Embryonic facial prominence (tissue), 1 donor: ENCODE data around the gene SPRN.
"Not testable (repeated sequence)": the region's sequence is repeated elsewhere in the genome, so short reads cannot be mapped to it uniquely, and the experiment has no call there.

Source experiments
- DNase-seq: peaks from one replicate; pipeline ENCODE4 v3.0.0-alpha.2; 2016; ENCODE audit errors: extremely low spot score

SPRN gene

DNA sequence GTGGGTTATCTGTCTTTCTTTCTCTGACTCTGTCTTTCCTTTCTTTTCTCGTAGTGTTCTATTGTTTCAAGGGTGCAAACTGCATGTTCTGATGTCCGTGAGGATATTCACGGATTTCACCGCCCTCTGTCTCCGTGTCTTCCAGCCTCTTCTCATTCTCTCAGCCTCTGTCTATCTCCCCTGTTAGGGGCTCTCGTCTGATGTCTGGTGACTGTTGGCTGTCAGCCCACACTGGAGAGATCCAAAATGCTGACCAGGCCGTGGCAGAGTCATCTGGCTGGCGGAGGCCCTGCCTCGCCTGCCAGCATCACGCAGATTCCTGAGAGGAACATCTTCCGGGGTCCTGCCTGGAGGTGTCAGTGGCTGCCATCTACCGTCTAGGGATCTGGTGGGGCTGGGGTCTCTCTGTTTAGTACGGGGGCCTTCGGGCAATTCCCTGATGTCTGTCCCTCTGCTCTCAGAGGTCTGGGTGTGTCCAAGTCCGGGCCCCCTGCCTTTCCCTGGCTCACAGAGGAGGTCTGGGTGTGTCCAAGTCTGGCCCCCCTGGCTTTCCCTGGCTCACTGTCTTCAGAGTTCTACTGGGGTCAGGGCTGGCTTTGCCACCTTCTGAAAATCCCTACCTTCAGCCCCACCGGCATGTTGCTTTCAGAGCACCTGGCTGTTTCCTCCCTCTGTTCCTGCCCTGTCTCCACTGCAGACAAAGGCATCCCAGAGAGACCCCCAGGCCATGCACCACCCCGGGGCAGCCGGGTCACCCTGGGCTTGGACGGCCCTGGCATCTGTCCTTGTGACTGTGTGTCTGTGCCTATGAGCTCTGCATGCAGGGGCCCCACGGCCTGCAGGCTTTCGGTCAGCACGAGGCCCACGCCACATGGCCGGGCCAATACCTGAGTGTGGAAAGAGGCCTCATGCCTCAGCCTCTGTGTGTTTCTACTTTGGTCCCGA lies 15.4 kb upstream of the SPRN start:
- no peak for DNase-seq

DNA sequence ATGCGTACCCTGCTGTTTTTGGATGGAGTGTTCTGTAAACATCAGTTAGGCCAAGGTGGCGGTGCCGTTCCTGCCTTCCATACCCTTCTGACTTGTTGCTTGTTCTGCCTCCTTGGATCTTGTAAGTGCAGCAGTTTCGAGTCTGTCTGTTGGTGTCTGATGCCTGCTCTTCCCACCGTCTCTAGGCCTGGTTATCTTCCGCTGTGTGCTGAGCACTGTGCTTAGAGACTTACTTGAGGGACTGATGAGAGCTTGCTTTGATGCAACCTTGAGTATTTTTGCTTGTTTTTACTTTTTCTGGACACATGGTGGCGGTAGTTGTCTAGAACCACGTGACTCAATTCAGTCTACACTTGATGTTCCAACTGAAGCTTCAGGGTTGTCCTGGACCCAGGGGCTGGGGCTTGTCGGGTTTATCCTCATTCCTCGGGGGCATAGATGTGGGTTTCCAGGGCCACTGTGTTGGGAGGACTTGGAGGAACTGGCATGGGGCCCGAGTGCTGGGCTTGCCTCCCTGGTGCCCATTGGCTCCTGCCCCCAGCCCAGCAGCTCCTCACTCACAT lies 14.4 kb upstream of the SPRN start:
- no peak for DNase-seq

DNA sequence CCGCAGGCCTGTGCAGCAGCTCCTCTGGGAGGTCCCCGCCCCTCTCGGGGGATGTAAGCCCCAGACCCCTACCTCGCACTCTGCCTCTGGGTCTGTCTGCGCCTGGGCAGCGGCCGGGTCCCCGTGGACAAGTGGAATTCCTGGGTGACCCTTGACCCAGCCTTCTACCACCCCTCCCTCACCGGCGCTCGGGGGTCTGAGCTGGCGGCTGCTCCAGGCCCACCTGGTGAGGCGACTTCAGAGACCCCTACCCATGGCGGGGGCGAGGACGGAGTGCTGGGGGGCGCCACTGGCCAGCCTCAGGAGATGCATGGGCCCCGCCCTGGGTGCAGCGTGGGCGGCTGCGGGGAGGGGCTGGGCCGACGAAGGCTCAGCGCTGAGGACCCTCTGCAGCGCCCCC lies 8.4 kb upstream of the SPRN start:
- DNase-seq, result not testable (repeated sequence)

DNA sequence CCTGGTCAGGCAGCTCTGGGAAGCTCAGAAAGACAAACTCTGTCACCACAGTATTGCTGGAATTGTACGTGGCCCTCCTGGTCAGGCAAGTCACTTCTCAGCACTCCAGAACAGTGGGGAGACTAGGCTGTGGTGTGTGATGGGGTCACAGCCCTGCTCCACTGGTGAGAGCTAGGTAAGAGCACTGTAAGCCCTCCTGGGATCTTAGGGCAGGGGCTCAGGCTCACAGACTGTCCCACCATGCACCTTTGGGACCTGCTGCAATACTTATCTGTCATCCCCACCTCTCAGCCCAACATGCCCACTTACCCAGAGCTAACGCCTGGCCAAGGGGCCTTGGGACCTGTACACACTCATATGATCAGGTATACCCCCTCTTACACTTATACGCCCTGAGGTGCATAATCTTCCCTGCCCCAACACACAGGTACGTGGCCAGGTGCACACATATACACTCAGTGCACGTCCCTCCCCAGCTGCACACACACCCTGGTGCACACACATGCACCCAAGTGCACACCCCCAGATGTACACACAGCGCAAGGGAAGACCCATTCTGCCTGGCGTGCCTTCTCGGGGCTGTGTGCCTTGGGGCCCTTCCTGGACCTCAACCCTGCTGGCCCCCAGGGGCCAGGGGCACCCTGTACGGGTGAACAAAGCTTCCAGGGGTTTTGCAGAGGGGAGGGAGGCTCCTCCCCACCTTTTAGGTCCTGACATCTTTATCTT lies 7.6 kb upstream of the SPRN start:
- not testable (repeated sequence) for DNase-seq

DNA sequence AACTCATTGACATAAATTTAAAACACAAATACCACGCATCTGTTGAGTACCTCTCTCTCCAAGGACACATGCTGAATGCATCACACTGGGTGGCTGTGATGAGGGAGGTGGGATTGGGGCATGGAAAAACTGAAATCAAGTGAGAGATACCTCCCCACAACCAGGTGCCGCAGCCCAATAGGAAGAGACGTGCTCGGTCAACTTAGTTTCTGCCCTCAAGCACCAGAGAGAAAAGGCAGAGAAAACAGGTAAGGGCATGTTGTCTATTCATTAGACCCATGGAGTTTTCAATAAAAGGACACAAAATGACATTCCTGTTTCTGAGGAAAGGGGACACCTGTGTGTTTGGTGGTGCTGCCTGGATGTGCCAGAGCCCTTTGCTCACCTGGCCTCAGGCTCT lies 5.1 kb upstream of the SPRN start:
- DNase-seq, result not testable (repeated sequence)

DNA sequence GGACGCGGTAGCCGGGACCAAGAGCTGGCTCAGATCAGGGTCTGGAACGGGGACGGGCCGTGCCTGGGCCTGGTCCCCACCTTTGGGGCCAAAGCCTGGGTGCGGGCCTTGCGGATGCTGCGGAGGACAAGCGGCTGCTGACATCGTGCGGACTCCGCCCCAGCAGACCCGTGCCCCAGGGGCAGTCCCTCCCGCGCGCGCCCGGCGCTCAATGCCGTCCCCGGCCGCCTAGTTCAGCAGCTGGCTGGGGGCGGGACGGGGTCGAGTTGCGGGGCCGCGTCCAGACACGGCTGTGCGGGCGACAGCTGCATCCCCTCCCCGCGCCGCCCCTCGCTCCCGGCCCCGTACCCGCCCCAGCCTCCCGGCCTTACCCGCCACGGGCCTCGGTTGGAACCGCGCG lies 323 bp downstream of the SPRN start:
- not testable (repeated sequence) for DNase-seq

DNA sequence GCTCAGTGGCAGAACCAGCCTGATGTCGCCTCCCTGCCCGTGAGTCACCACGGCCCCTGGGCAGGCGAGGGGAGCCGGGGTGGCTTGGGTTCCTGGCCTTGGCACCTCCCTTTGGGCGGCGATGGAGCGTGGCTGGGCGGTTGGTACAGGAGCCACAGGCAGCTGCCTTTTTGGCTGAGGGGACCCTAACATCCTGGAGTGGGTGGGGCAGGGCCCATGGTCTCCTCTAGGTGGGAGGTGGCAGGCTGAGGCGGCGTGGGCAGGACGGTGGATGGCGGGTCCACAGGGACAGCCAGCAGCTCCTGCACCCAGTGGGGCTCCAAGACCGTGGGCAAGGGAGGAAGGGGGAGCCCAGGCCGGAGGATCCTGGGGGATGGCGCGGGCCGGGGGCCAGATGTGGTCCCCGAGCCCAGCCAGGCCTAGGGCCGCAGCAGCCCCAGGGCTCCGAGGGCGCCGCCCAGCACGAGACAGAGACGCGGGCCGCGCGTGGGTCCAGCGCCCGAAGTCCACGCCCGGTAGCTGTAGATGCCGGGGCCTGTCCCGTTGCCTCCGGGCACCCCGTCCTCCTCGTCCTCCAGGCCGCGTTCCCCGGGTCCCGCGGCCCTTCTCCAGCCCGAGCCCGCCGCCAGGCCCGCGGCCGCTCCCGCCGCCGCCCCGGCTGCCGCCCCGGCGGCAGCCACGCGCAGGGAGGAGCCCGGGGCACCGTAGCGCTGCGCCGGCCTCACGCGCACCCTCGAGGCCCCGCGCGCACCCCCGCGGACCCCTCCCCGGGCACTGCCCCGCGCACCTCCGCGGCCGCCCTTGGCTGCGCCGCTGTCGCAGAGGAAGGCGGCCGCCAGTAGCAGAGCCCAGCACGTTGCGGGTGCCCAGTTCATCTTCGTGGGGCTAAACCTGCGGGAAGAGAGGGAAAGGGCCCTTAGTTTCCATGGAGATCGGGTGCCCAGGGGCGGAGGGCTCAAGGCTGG lies 1.3 kb downstream of the SPRN start:
- no peak for DNase-seq

DNA sequence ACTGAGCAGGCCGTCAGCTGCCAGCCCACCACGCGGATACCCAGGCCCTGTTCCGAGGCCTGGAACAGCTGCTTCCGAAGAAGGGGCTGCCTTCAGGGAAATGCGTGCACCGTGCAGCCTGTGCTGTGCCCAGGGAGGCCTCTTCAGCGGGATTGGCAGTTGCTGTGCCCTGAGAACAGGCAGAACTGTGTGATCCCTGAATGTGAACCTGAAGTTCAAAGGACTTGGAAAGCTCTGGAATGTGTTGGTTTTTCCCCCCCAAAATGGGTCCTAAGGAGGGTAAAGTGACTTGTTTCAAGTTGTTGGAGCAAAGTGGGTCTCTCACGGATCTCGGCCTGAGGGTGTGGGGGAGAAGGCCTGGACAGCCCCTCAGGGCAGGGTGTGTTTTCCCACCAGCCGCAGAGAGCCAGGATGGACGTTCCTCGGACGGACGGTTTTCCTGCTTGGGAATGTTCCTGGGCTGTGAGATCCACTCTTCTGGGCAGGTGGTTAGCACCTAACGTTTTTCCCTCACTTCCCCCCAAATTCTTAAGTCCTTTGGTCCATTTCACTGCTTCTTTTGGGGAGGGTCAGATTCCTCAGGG lies 2.1 kb downstream of the SPRN start:
- no peak for DNase-seq

DNA sequence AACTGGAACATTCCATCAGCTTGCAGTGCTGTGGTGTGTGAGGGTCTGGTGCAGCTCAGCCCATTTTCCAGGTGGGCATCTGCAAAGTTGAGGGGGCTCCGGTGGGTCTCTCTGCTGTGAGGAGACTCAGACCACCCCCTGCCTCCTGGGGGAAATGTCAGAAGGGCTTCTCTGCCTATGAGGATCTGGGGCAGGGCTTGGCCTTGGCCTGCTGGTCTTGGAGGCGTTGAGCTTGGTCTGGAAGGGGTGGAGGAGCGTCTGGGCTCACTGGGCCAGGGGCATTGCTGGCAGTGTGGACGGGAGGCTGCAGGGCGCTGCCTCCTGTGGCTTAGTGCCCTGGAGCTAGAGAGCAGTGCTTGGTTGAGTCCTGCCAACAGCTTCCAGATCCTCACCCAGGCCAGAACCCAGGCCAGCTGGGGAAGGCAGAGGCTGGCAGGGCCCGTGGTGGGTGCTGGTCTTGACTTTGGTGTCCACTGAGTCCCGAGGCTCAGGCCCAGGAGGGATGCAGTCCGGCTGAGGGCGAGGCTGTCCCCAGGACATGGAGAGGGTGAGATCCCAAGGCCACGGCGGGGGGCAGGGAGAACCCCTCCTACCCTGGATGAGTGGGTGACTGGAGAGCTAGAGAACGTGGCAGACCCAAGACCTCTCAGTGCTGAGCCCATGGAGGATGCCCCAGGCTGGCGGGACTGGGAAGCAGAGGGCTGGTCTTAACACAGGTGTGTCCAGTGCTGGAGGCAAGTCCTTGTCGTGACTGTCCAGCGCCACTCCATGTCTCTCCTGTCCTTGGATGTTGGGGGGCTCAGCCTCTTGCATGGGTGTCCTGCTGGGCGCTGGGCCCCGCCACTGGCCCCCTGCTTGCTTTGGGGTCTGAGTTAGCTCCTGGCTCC lies 2.8 kb downstream of the SPRN start:
- DNase-seq, result no peak

DNA sequence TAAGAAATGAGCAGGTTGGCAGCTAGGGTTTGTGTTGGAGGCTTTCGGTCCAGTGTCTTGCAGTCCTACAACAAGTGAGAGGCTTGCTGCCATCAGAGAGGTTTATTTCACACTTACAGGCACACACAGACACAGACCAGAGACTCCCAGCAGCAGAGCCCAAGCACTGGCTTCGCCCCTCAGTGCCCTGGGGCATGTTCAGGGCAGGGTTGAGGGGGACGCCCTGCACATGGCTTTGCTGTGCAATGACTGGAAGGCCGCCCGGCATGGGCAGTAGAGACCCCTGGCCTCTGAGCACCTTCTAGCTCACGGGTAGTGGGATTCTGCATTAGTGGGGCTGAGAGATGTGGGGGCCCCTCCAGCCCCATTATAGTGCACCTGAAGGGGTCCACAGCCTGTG lies 3.8 kb downstream of the SPRN start:
- no peak for DNase-seq

DNA sequence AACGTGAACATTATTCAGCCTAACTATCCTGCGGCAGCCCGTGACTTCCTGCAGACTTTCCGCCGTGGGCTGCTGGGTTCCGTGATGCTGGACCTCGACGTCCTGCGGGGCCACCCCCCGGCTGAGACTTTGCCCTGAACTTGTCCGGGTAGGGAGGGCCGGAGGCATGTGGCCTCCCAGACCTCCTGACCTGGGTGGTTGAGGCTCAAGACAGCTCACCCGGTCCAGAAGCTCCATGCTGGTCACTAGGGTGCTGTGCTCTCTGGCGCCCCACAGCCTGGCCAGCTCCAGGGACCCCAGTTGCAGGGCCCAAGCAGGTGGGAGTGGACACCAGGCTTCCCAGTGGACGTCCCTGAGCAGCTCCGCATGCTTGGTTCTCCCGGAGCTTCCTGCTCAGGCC lies 4.4 kb downstream of the SPRN start:
- DNase-seq, result no peak

DNA sequence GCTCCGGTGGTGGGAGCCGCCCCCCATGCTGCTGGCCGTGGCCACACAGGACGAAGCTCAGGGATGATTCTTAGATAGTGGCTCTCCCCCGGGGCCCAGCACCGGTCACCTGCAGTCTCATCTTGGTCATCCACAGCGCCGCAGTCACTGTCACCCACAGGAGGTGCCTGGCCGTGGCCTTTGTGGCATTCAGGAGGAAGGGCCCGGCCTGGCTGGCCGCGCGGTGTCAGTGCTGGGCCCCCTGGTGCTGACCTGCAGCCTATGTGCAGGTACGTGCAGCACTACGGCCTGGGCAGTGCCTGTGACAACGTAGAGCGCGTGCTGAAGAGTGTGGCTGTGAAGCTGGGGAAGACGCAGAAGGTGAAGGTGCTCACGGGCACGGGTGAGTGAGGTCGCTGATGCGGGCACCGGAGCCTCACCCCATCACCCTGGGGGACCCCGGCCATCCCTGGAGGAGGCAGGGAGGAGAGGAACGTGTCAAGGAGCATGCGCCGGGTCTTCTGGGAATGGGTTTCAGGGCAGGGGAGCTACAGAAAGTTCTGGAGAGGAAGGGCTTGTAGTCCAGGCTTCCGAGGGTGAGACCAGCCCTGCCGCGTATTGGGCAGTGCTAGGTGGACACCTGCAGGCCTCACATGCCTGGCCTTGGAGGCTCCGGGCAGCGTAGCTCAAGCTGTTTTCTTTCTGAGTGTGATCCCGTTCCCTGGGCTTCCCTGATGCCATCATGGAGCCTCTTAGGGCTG lies 5.0 kb downstream of the SPRN start:
- DNase-seq, result no peak

DNA sequence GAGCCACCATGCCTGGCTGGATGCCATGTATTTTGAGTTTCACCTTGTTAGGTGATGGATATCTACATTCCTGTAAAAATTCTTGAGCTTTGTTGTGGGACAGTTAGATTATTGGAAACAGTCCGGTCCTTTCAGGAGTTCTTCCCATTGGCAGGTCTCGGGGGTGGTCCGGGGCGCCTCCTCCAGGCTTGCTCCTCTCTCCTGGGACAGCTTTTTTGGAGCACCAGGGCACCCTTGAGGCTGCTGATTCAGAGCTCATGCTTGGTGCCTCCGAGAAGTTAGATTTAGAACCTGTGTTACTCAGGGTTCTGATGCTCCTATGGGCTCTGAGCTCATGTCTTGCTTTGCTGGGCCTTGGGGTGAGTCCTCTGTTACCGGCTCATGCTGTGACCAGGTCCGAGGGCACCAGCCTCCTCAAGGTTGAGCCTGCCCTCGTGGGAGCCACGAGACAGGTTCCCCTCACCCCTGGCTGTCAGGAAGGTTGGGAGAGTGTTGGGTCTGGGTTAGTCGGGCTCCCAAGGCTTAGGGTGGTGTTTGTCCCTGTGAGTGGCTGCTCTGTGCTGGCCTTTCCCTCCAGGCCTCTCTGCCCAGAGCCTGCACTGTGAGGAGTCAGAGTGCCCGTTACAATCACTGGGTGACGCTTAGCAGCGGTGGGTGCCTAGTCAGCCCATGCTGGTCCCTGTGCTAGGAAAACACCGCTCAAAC lies 6.0 kb downstream of the SPRN start:
- DNase-seq, result no peak

DNA sequence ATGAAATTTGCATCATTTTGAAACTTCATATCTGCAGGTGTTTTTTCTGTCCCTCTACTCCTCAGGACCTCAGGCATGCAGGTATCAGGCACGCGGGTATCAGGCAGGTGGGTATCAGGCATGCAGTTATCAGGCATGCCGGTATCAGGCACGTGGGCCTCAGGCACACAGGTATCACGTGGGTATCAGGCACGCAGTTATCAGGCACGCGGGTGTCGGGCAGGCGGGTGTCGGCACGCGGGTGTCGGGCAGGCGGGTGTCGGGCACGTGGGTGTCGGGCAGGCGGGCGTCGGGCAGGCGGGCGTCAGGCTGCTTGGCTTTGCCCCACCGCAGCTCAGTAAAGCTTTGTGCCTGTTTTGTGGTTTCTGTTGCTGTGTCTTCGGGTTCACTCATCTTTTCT lies 8.7 kb downstream of the SPRN start:
- no peak for DNase-seq

DNA sequence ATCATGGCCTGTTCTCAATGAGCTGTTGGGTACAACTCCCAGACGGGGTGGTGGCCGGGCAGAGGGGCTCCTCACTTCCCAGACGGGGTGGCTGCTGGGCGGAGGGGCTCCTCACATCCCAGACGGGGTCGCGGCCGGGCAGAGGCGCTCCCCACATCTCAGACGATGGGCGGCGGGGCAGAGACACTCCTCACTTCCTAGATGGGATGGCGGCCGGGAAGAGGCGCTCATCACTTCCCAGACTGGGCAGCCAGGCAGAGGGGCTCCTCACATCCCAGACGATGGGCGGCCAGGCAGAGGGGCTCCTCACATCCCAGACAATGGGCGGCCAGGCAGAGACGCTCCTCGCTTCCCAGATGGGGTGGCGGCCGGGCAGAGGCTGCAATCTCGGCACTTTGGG lies 10.0 kb downstream of the SPRN start:
- not testable (repeated sequence) for DNase-seq

DNA sequence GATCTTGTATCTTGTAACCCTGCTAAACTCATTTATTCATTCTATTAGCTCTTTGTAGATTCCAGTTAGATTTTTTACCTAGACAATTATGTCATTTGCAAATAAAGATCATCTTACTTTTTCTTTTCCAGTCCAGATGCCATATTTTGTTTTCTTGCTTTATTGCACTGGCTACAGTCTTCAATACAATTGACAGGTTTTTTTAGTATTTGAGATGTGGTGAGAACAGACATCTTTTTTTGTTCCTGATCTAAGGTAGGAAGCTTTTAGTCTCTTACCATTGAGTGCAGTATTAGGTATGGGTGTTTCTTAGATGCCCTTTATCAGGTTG lies 12.1 kb downstream of the SPRN start:
- DNase-seq, result no peak

DNA sequence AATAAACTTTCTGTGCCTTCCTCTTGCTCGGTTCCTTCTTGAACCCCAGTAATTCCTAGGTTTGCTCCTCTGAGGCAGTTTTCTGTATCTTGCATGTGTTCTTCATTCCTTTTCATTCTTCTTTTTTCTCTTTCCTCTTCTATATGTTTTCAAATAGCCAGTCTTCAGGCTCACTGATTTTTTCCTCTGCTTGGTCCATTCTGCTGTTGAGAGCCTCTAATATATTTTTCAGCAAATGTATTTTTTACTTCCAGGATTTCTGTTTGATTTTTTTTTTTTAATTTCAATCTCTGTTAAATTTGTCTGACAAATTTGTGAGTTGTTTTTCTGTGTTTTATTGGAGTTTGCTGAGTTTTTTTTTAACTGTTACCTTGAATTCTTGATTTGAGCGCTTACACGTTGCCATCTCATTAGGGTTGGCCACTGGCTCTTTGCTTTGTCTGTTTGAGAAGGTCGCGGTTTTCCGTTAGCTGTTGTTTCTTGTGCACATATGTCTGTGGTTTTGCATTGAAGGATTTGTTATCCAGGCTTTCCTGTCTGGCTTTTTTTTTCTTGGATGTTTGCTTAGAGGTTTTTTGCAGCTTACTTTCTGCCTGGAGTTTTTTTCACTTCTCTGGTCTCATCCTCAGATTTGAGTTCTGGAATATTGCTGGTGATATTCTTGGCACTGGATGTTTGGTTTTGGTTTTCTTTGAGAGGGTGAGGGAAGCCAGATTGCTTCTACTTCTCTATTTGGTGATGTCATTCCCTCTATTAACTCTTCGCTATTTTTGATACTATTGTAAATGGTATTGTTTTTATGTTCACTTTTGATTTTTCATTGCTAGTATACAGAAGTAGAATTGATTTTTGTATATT lies 12.7 kb downstream of the SPRN start:
- no peak for DNase-seq
